SK-N-SH (cell line): Measurements from ENCODE around the gene ADGRL3. TPM values are rescaled to one million over a fixed set of nuclear protein-coding genes. Genes with fewer than 3 reads are reported as not detected.

ENCODE experiments used
- CTCF ChIA-PET: fragments of 300-600, 350-600 bp; formaldehyde crosslinking; extraction: SDS; loops from one replicate; lab custom pipeline; 2021; lab: Yijun Ruan, JAX
- POLR2A ChIA-PET: fragments of 350-600 bp; sonication (Branson Sonifier 250); formaldehyde crosslinking; extraction: SDS; loops from one replicate; lab custom pipeline; 2020; ENCODE audit warnings: antibody characterized with exemption, inconsistent platforms; lab: Yijun Ruan, JAX
- DNase-seq: peaks from one replicate; pipeline ENCODE4 v3.0.0; 2012
- H2AFZ ChIP-seq: fragments of 200-600 bp; sonication (generic); 2 replicates; pipeline ENCODE4 v1.8.1; 2016; ENCODE audit warnings: antibody characterized with exemption, mild to moderate bottlenecking, low read depth
- H3F3A ChIP-seq: fragments of 200-600 bp; sonication (generic); replicated peaks from 2 replicates; pipeline ENCODE3; 2016; ENCODE audit warnings: antibody characterized with exemption, mild to moderate bottlenecking; ENCODE audit not compliant: insufficient read depth
- H3K27ac ChIP-seq, 2 experiments: fragments of 200-500 bp in 1 of 2; fragments of 200-600 bp in 1 of 2; sonication (Bioruptor generic) in 1 of 2; sonication (generic), shearing (Covaris generic) in 1 of 2; 2 replicates each; pipeline versions ENCODE4 v1.5.1 to v1.6.1; 2014 to 2016; ENCODE audit warnings: low read depth in 2 of 2, inconsistent platforms in 1 of 2, low read length in 1 of 2, mild to moderate bottlenecking in 1 of 2, mixed read lengths in 1 of 2
- H3K27me3 ChIP-seq: fragments of 200-600 bp; sonication (generic), shearing (Covaris generic); 2 replicates; pipeline ENCODE4 v1.6.1; 2016; ENCODE audit warnings: mixed run types; ENCODE audit not compliant: insufficient read depth
- H3K36me3 ChIP-seq, 2 experiments: fragments of 200-500 bp in 1 of 2; fragments of 200-600 bp in 1 of 2; sonication (Bioruptor generic) in 1 of 2; sonication (generic) in 1 of 2; replicated peaks in 1 of 2; 2 replicates each; pipeline versions ENCODE3 to v1.5.1; 2014 to 2016; ENCODE audit warnings: low read length in 1 of 2, mild to moderate bottlenecking in 1 of 2; ENCODE audit not compliant: insufficient read depth in 2 of 2, control insufficient read depth in 1 of 2
- H3K4me1 ChIP-seq, 2 experiments: fragments of 200-500 bp in 1 of 2; fragments of 200-600 bp in 1 of 2; sonication (Bioruptor generic) in 1 of 2; sonication (generic), shearing (Covaris generic) in 1 of 2; 2 replicates each; pipeline versions ENCODE4 v1.5.1 to v1.6.1; 2014 to 2016; ENCODE audit warnings: low read depth in 1 of 2, low read length in 1 of 2, mixed run types in 1 of 2; ENCODE audit not compliant: insufficient read depth in 2 of 2, control insufficient read depth in 1 of 2
- H3K4me2 ChIP-seq: fragments of 200-600 bp; sonication (generic), shearing (Covaris generic); 2 replicates; pipeline ENCODE4 v1.6.1; 2017; ENCODE audit warnings: mixed run types
- H3K4me3 ChIP-seq, 2 experiments: fragments of 200-500 bp in 1 of 2; fragments of 200-600 bp in 1 of 2; sonication (Bioruptor generic) in 1 of 2; sonication (generic), shearing (Covaris generic) in 1 of 2; 2 replicates each; pipeline versions ENCODE4 v1.5.1 to v1.8.1; 2014 to 2016; ENCODE audit warnings: low read depth in 2 of 2, inconsistent platforms in 1 of 2, low read length in 1 of 2, mild to moderate bottlenecking in 1 of 2, mixed read lengths in 1 of 2, moderate library complexity in 1 of 2
- H3K79me2 ChIP-seq: fragments of 200-600 bp; sonication (generic); 2 replicates; pipeline ENCODE4 v1.8.1; 2017; ENCODE audit warnings: mild to moderate bottlenecking; ENCODE audit not compliant: insufficient read depth
- H3K9ac ChIP-seq: fragments of 200-600 bp; sonication (generic); 2 replicates; pipeline ENCODE4 v1.6.1; 2017; ENCODE audit warnings: mixed run types
- H3K9me2 ChIP-seq: fragments of 200-600 bp; sonication (generic); 2 replicates; pipeline ENCODE4 v1.6.1; 2017; ENCODE audit warnings: mixed run types
- H3K9me3 ChIP-seq: fragments of 200-600 bp; sonication (generic); 2 replicates; pipeline ENCODE4 v1.6.1; 2017; ENCODE audit warnings: mixed run types, mild to moderate bottlenecking, moderate library complexity
- H4K20me1 ChIP-seq: fragments of 200-600 bp; sonication (generic); 2 replicates; pipeline ENCODE4 v1.6.1; 2017; ENCODE audit warnings: mild to moderate bottlenecking, mixed run types; ENCODE audit not compliant: insufficient read depth
- ELF1 ChIP-seq: IDR thresholded peaks from 2 replicates; pipeline ENCODE4 v1.4.0; 2012
- EZH2phosphoT487 ChIP-seq: fragments of 200-600 bp; sonication (generic); IDR thresholded peaks from 2 replicates; pipeline ENCODE4 v1.6.1; 2017; ENCODE audit warnings: low read depth, mixed run types, mild to moderate bottlenecking, antibody characterized with exemption, moderate library complexity, borderline replicate concordance
- MAX ChIP-seq: IDR thresholded peaks from 2 replicates; pipeline ENCODE4 v1.4.0; 2012; ENCODE audit warnings: low read depth
- NFIC ChIP-seq: IDR thresholded peaks from 2 replicates; pipeline ENCODE4 v1.4.0; 2012; ENCODE audit warnings: borderline replicate concordance
- NRF1 ChIP-seq: IDR thresholded peaks from 2 replicates; pipeline ENCODE4 v1.6.1; 2012; ENCODE audit warnings: low read depth, mild to moderate bottlenecking, low read length
- PBX3 ChIP-seq: IDR thresholded peaks from 2 replicates; pipeline ENCODE4; 2012
- RAD21 ChIP-seq: IDR thresholded peaks from 2 replicates; pipeline ENCODE4 v1.6.1; 2012; ENCODE audit warnings: mild to moderate bottlenecking, low read length
- RCOR1 ChIP-seq: fragments of 150-350 bp; IDR thresholded peaks from 2 replicates; pipeline ENCODE4 v1.6.1; 2017; ENCODE audit warnings: antibody characterized with exemption, low read length
- RFX5 ChIP-seq: IDR thresholded peaks from 2 replicates; pipeline ENCODE4 v1.6.1; 2012; ENCODE audit warnings: mild to moderate bottlenecking, improper control_type of control experiment, low read length
- RXRA ChIP-seq: IDR thresholded peaks from 2 replicates; pipeline ENCODE4 v1.4.0; 2012; ENCODE audit warnings: low read depth, mild to moderate bottlenecking, borderline replicate concordance
- TAF1 ChIP-seq: IDR thresholded peaks from 2 replicates; pipeline ENCODE4 v1.6.1; 2012; ENCODE audit warnings: low read depth, mild to moderate bottlenecking, low read length, moderate library complexity, borderline replicate concordance
- TCF12 ChIP-seq: IDR thresholded peaks from 2 replicates; pipeline ENCODE4 v1.4.0; 2012
- TEAD4 ChIP-seq: IDR thresholded peaks from 2 replicates; pipeline ENCODE4 v1.4.0; 2012; ENCODE audit warnings: mild to moderate bottlenecking, borderline replicate concordance; ENCODE audit not compliant: insufficient read depth
- WGBS: methylation state at CpG from one replicate; pipeline ENCODE4 v1.1.6; 2017; ENCODE audit warnings: low lambda C conversion rate; 5-methylcytosine and 5-hydroxymethylcytosine counted together
- polyA plus RNA-seq, 3 experiments: library from polyadenylated mRNA; depleted of rRNA; stranded (reverse); fragments of >200 nt; gene quantifications; 2 replicates each; pipeline ENCODE4 v1.2.3, GENCODE V29; 2012
- TF ChIP-seq, protein P1 (sequence below): IDR thresholded peaks from 2 replicates; pipeline ENCODE4 v1.4.0; 2012; ENCODE audit warnings: low read depth, borderline replicate concordance
- TF ChIP-seq, protein P2 (sequence below): fragments of 150-350 bp; IDR thresholded peaks from 2 replicates; pipeline ENCODE4 v1.6.1; 2016; ENCODE audit warnings: mild to moderate bottlenecking, low read depth, low read length

The ADGRL3 gene
- polyA plus RNA-seq, 1 of the 3 experiments (the other 2 are of a cell fraction) = 0.03 TPM

DNA sequence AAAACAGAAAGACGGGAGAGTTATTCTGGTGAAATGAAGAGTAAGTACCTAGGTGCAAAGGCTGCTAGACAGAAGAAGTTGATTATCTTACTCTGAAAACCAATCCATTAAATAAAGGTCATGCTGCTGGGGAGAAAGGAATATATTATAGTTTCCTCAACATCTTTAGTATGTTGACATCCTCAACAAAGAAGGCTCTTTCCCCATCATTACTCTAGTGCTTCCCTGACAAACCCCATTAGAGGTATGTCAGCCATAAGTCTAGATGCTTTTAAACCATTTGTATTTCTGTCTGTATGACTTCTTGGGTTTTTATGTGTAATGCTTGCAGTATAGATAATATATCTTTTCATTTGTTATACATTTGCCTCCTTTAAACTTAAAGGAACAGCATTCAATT, 75.9 kb downstream of the ADGRL3 start:
- Histone ChIP-seq H4K20me1 (no peaks in the 10 kb centered on the region), H3K4me3 (no peak overlapping the region), H3K9ac (no peak overlapping the region), H3K4me2 (no peak overlapping the region), H3F3A (no peaks in the 10 kb centered on the region), H3K4me1 (no peaks in the 10 kb centered on the region), H3K27me3 (no peaks in the 10 kb centered on the region), H3K9me3 (no peaks in the 10 kb centered on the region), H2AFZ (no peak overlapping the region), H3K79me2 (no peaks in the 10 kb centered on the region), H3K36me3 (no peaks in the 10 kb centered on the region), H3K27ac (no peak overlapping the region), H3K9me2 (no peaks in the 10 kb centered on the region)
- WGBS = 38% methylated on average over 1 of the region's 1 CpG
- ChIA-PET CTCF (no interaction called here), POLR2A (no interaction called here)
- TF ChIP-seq RFX5 = no peak
- TF ChIP-seq EZH2phosphoT487 = no peak
- no peak for TF ChIP-seq ELF1
- TF ChIP-seq, protein P1, sequence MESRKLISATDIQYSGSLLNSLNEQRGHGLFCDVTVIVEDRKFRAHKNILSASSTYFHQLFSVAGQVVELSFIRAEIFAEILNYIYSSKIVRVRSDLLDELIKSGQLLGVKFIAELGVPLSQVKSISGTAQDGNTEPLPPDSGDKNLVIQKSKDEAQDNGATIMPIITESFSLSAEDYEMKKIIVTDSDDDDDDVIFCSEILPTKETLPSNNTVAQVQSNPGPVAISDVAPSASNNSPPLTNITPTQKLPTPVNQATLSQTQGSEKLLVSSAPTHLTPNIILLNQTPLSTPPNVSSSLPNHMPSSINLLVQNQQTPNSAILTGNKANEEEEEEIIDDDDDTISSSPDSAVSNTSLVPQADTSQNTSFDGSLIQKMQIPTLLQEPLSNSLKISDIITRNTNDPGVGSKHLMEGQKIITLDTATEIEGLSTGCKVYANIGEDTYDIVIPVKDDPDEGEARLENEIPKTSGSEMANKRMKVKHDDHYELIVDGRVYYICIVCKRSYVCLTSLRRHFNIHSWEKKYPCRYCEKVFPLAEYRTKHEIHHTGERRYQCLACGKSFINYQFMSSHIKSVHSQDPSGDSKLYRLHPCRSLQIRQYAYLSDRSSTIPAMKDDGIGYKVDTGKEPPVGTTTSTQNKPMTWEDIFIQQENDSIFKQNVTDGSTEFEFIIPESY = no peak
- no peak for TF ChIP-seq RXRA
- no peak for TF ChIP-seq PBX3
- no peak for TF ChIP-seq RCOR1
- TF ChIP-seq, protein P2, sequence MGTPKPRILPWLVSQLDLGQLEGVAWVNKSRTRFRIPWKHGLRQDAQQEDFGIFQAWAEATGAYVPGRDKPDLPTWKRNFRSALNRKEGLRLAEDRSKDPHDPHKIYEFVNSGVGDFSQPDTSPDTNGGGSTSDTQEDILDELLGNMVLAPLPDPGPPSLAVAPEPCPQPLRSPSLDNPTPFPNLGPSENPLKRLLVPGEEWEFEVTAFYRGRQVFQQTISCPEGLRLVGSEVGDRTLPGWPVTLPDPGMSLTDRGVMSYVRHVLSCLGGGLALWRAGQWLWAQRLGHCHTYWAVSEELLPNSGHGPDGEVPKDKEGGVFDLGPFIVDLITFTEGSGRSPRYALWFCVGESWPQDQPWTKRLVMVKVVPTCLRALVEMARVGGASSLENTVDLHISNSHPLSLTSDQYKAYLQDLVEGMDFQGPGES = no peak
- TF ChIP-seq NRF1 = no peak
- TF ChIP-seq NFIC = no peak
- no peak for TF ChIP-seq TAF1
- no peak for TF ChIP-seq TCF12
- no peak for TF ChIP-seq MAX
- no peak for TF ChIP-seq RAD21
- no peak for TF ChIP-seq TEAD4
- DNase-seq = no peak
